ENCODE results near the gene ERCC6L.

DNA sequence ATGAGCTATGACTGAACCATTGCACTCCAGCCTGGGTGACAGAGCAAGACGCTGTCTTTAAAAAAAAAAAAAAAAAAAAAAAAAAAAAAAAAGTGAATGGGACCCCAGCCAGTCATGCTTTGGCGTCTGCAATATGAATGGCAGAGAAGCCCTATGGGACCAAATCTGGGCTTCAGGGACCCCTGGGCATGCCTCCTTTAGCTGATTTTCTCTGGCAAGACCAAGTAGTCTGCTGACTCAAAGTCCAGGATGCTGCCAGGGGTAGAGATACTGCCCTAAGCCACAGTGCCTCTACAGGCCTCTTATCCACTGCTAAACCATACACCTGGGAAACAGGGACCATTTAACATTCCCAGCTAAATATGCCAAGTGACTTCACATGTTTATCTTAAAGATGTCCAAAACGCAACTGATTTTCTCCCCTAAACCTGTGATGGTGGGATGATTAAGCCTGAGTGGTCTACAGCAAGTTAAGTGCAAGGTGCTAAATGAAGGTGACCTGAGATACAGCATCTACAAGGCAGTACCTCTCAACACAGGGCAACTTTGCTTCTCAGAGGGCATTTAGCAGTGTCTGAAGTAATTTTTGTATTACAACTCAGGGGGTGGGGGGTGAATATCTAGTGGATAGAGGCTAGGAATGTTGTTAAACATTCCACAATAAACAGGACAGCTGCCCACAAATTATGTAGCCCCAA, 32.4 kb upstream of the ERCC6L start:
- no peak; the same call in none of the 2 replicates for TF ChIP-seq POLR2A (IDR thresholded peaks at IDR 0.05; ENCODE audit: low read depth, low read length)
- TF ChIP-seq POLR2AphosphoS5 (IDR thresholded peaks at IDR 0.05; ENCODE audit: low read depth, low read length) = no peak
- TF ChIP-seq TAF1 (IDR thresholded peaks at IDR 0.05; ENCODE audit: borderline replicate concordance, low read depth, low read length) = no peak

All from GM12892 (cell line).